Lung (tissue), 12 donors: Measurements from ENCODE around the gene NPM3. TPM values are rescaled to one million over a fixed set of nuclear protein-coding genes. Genes with fewer than 3 reads are reported as not detected.

Experiments
- ATAC-seq: fragments of 200-7000 bp; cut with Tn5 transposase; one replicate; pipeline ENCODE4 v1.9.1; 2020; ENCODE audit warnings: moderate number of reproducible peaks; ENCODE audit not compliant: insufficient read depth, low FRiP score
- DNase-seq, 3 donors: peaks; one replicate each; pipeline ENCODE4 v3.0.0-alpha.2; 2013 to 2017
- H3K27ac ChIP-seq, 2 donors: one replicate each; pipeline ENCODE4 v1.5.1; 2013; ENCODE audit warnings: mild to moderate bottlenecking in 2 of 2, moderate library complexity in 2 of 2, control low read depth in 1 of 2, inconsistent platforms in 1 of 2, low read depth in 1 of 2, low read length in 1 of 2
- H3K27me3 ChIP-seq, 3 donors: one replicate each; pipeline ENCODE4 v1.5.1; 2013; ENCODE audit warnings: low read length in 2 of 3; ENCODE audit not compliant: control insufficient read depth in 3 of 3, insufficient read depth in 3 of 3
- H3K36me3 ChIP-seq, 4 donors: one replicate each; pipeline ENCODE4 v1.5.1; 2013; ENCODE audit warnings: low read length in 4 of 4, mild to moderate bottlenecking in 1 of 4, moderate library complexity in 1 of 4; ENCODE audit not compliant: control insufficient read depth in 4 of 4, insufficient read depth in 4 of 4
- H3K4me1 ChIP-seq, 5 donors: one replicate each; pipeline ENCODE4 v1.5.1; 2013; ENCODE audit warnings: low read length in 5 of 5, mild to moderate bottlenecking in 2 of 5, moderate library complexity in 1 of 5; ENCODE audit not compliant: control insufficient read depth in 5 of 5, insufficient read depth in 5 of 5
- H3K4me3 ChIP-seq: one replicate; pipeline ENCODE4 v1.5.1; 2013; ENCODE audit warnings: mild to moderate bottlenecking, control low read depth, moderate library complexity
- H3K9ac ChIP-seq, 2 donors: one replicate each; pipeline ENCODE4 v1.5.1; 2013; ENCODE audit warnings: low read length in 2 of 2, control low read depth in 1 of 2; ENCODE audit not compliant: insufficient read depth in 1 of 2
- H3K9me3 ChIP-seq, 4 donors: one replicate each; pipeline ENCODE4 v1.5.1; 2013; ENCODE audit warnings: low read length in 3 of 4, mild to moderate bottlenecking in 1 of 4, moderate library complexity in 1 of 4; ENCODE audit not compliant: control insufficient read depth in 4 of 4, insufficient read depth in 3 of 4
- WGBS, 2 donors: extraction: QIAGEN DNeasy Blood & Tissue Kit; methylation state at CpG; one replicate each; pipeline ENCODE4 v1.1.7; 2013; 5-methylcytosine and 5-hydroxymethylcytosine counted together
- polyA plus RNA-seq, 2 donors: library from polyadenylated mRNA; stranded (reverse); fragments of 200-250 nt; gene quantifications; one replicate each; pipeline ENCODE4 v1.2.1, GENCODE V29; 2013
- total RNA-seq, 2 donors: library from RNA; depleted of rRNA in 1 of 2; stranded (reverse); fragments of >200 nt in 1 of 2; gene quantifications; one replicate each; pipeline ENCODE4 v1.2.1, GENCODE V29; 2014 to 2021
- TF ChIP-seq, protein P1 (sequence below): IDR thresholded peaks from 2 replicates; pipeline ENCODE4 v1.5.1; 2012; ENCODE audit warnings: mild to moderate bottlenecking; ENCODE audit errors: control extremely low read depth, extremely low read depth
- donor health status: control.
- donor health status: control.
- donor health status: Bipolar disorder and iron deficiency.
- donor health status: healthy.
- donor health status: DM: yes; HTN: yes; CAD: no.

NPM3 gene
- total and polyA plus RNA-seq, 4 donors, result 18.1 to 36.3 (median 24.2) TPM

DNA sequence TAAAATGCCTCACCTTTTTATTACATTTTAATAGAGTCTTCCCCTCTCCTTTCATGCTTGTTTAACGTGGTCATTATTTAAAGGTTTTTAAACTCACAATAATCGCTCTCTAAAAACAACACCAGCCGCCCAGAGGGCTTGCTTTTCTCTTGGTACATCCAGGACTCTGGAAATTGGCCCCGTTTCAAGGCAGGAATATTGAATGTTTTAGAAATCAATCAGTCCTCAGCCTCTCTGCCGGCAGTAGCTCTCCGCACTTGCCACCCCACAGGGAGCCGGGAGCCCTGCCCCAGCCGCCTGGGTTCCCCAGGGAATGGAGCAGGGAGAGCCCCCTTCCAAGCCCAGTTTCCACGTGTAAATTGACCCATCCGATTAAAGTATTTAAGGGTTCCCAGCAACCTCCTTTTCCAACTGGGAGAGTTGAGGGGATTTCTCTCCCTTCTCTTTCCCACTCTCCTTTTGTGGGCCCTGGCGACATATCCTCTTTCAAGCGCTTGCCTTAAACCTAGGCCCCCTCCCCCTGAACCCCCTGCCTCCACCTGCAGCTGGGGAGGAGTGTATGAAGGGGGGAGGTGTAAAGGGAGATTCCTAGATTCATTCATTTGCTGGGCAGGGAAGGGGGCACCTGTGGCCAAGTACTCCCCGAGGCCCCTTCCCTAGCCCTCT is 9.2 kb downstream of the NPM3 start:
- DNase-seq, result no peak
- H3K4me1 ChIP-seq, result peaks cover 0 to 6% (median under 1%) of the 10 kb centered on the region in 5 donors

DNA sequence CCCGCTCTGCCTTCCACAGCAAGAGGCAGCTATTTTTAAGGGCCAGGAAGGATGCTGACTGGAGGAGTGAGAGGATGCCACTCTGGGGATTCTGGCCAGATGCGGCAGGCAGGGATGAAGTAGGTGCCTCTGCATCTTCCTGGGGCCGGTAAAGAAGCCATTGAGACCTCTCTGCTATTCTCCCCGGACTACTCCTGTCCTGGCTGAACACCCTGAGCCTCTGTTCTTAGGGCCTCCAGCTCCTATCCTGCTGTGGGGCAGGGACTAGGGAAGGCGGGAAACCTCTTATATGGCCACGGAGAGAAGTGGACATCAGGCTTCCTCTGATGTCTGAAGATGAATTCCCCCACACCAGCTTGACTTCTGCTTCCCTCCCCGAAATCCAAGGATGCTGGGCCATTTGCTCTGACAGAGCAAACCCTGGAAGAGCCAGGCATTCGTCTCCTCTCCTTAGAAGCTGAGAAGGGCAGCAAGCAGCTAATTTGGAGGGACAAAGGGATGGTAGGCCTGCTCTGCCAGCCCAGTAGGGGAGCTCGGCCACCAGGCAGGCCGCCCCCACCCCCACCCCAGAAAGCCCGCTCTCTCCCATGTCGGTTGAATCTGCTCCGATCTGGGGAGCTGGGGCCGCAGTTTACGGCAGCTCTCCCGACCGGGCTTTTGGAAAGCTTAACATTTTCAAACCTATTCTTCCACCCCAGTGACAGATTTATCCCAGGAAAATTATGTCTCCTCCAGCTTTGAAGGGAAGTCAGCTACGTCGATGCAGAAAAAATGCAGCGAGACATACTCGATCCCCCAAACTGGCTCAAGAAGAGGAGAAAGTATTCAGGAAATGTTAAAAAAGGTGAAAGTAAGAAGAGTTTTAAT is 10.1 kb downstream of the NPM3 start:
- H3K4me1 ChIP-seq, result peaks cover 0 to 2% (median 0%) of the 10 kb centered on the region in 5 donors
- peaks cover 0 to 71% (median 62%) of the 10 kb centered on the region in 3 donors for H3K27me3 ChIP-seq
- no peak overlapping the region for H3K27ac ChIP-seq
- H3K9me3 ChIP-seq, result peaks cover 0 to 10% (median 0%) of the 10 kb centered on the region in 4 donors
- TF ChIP-seq, protein P1, sequence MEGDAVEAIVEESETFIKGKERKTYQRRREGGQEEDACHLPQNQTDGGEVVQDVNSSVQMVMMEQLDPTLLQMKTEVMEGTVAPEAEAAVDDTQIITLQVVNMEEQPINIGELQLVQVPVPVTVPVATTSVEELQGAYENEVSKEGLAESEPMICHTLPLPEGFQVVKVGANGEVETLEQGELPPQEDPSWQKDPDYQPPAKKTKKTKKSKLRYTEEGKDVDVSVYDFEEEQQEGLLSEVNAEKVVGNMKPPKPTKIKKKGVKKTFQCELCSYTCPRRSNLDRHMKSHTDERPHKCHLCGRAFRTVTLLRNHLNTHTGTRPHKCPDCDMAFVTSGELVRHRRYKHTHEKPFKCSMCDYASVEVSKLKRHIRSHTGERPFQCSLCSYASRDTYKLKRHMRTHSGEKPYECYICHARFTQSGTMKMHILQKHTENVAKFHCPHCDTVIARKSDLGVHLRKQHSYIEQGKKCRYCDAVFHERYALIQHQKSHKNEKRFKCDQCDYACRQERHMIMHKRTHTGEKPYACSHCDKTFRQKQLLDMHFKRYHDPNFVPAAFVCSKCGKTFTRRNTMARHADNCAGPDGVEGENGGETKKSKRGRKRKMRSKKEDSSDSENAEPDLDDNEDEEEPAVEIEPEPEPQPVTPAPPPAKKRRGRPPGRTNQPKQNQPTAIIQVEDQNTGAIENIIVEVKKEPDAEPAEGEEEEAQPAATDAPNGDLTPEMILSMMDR, result no peak
- no peak overlapping the region for H3K9ac ChIP-seq
- ATAC-seq (no peak), DNase-seq (no peak)
- whole genome bisulfite sequencing, 2 donors, result 19 to 22% methylated on average over 21 of the region's 21 CpGs
- no peaks in the 10 kb centered on the region for H3K36me3 ChIP-seq
- H3K4me3 ChIP-seq, result no peak overlapping the region

More for the DNA sequence above, 9.2 kb downstream of the NPM3 start:
- ATAC-seq, result no peak
- Histone ChIP-seq H3K4me3 (no peak overlapping the region), H3K9me3 (peaks cover 0 to 6% (median 0%) of the 10 kb centered on the region in 4 donors), H3K36me3 (no peaks in the 10 kb centered on the region), H3K27me3 (peaks cover 0 to 77% (median 67%) of the 10 kb centered on the region in 3 donors), H3K27ac (no peak overlapping the region), H3K9ac (no peak overlapping the region)
- TF ChIP-seq, protein P1, result no peak
- 12 to 13% methylated on average over 13 of the region's 13 CpGs for WGBS, 2 donors

GRCh38 chr10:101772017-101772894 is 11.0 kb downstream of the NPM3 start:
- Histone ChIP-seq H3K9me3 (peaks cover 0 to 10% (median 0%) of the 10 kb centered on the region in 4 donors), H3K4me1 (peaks cover 0 to 8% (median 0%) of the 10 kb centered on the region in 5 donors), H3K36me3 (no peaks in the 10 kb centered on the region), H3K9ac (no peak overlapping the region), H3K27ac (no peak overlapping the region), H3K4me3 (no peak overlapping the region), H3K27me3 (peaks cover 0 to 62% (median 53%) of the 10 kb centered on the region in 3 donors)
- 72 to 73% methylated on average over 6 of the region's 6 CpGs for WGBS, 2 donors
- TF ChIP-seq, protein P1, result no peak
- ATAC-seq (no peak), DNase-seq (no peak)
